Body of pancreas (tissue), 4 donors: ENCODE results near the gene LRRC37B.

ENCODE experiments used
- POLR2A ChIP-seq, 3 donors: fragments of 450-650 bp; IDR thresholded peaks; one replicate each; pipeline ENCODE4 v1.6.1; 2016; ENCODE audit warnings: antibody characterized with exemption in 3 of 3, mild to moderate bottlenecking in 2 of 3
- TF ChIP-seq, protein P1 (sequence below), 7 experiments: fragments of 450-650 bp in 4 of 7; fragments of 200-600 bp in 3 of 7; sonication (generic) in 3 of 7; IDR thresholded peaks; one replicate each; pipeline ENCODE4 v1.5.1; 2016 to 2019; ENCODE audit warnings: antibody characterized with exemption in 7 of 7

DNA sequence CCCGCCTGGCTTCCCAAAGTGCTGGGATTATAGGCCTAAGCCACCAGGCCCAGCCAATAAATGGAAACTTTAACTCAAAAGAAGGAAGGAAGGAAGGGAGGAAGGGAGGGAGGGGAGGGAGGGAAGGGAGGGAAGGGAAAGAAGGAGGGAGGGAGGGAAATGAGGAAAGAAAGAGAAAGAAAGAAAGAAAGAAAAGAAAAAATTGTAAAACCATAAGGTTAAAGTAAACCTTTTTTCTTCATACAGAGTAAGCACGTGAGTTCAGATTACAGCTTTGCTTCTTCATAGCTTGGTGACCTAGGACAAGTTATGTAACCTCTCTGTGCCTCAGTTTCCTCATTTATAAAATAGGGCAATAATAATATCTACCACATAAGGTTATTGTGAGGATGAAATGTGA is 26.0 kb downstream of the LRRC37B start:
- TF ChIP-seq, protein P1, sequence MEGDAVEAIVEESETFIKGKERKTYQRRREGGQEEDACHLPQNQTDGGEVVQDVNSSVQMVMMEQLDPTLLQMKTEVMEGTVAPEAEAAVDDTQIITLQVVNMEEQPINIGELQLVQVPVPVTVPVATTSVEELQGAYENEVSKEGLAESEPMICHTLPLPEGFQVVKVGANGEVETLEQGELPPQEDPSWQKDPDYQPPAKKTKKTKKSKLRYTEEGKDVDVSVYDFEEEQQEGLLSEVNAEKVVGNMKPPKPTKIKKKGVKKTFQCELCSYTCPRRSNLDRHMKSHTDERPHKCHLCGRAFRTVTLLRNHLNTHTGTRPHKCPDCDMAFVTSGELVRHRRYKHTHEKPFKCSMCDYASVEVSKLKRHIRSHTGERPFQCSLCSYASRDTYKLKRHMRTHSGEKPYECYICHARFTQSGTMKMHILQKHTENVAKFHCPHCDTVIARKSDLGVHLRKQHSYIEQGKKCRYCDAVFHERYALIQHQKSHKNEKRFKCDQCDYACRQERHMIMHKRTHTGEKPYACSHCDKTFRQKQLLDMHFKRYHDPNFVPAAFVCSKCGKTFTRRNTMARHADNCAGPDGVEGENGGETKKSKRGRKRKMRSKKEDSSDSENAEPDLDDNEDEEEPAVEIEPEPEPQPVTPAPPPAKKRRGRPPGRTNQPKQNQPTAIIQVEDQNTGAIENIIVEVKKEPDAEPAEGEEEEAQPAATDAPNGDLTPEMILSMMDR (IDR thresholded peaks at IDR 0.05): no peak
- TF ChIP-seq POLR2A (IDR thresholded peaks at IDR 0.05): no peak
